Endothelial cell of umbilical vein (primary cell): Measurements from ENCODE around the gene PTBP2. TPM values are rescaled to one million over a fixed set of nuclear protein-coding genes. Genes with fewer than 3 reads are reported as not detected.
A peak's percentile ranks its signal among the peaks of the same experiment; 100 is the strongest.

Experiments
- BruUV-seq: library from RNA; stranded (reverse); fragments of 400-500 nt; replicated peaks from 2 replicates; lab custom pipeline; 2021; lab: Mats Ljungman, UMichigan
- CTCF ChIA-PET: fragments of 300-600, 350-600 bp; sonication (Branson Sonifier 250); formaldehyde crosslinking; loops from one replicate; lab custom pipeline; 2021; ENCODE audit warnings: antibody characterized with exemption, inconsistent platforms; lab: Charles Lee
- POLR2A ChIA-PET: fragments of 300-600, 350-600 bp; sonication (Branson Sonifier 250); formaldehyde crosslinking; loops from one replicate; lab custom pipeline; 2021; ENCODE audit warnings: antibody characterized with exemption, inconsistent platforms; lab: Charles Lee
- DNase-seq: peaks from one replicate; pipeline ENCODE4 v3.0.0-alpha.2; 2011; ENCODE audit warnings: low read depth, low spot score
- FAIRE-seq: peaks from 2 replicates; lab custom pipeline; 2011; peaks lifted over from hg19 to GRCh38; lab: Jason Lieb, UNC
- H2AFZ ChIP-seq: 2 replicates; pipeline ENCODE4 v1.6.0; 2012; ENCODE audit warnings: low read depth, low read length, control low read depth, inconsistent platforms
- H3K27ac ChIP-seq: 2 replicates; pipeline ENCODE4 v1.5.1; 2011; ENCODE audit warnings: low read depth, mild to moderate bottlenecking, control low read depth, low read length, moderate library complexity; ENCODE audit not compliant: insufficient read depth
- H3K27me3 ChIP-seq, 2 experiments: 2 replicates each; pipeline versions ENCODE4 v1.6.0 to v1.6.1; 2011; ENCODE audit warnings: low read length in 2 of 2, mixed read lengths in 1 of 2; ENCODE audit not compliant: control insufficient read depth in 2 of 2, insufficient read depth in 2 of 2
- H3K36me3 ChIP-seq, 2 experiments: 2 replicates in 1 of 2; 3 replicates in 1 of 2; pipeline ENCODE4 v1.5.1; 2011; ENCODE audit warnings: low read length in 2 of 2, mild to moderate bottlenecking in 1 of 2, moderate library complexity in 1 of 2; ENCODE audit not compliant: control insufficient read depth in 2 of 2, insufficient read depth in 2 of 2; ENCODE audit errors: extremely low read depth in 1 of 2
- H3K4me1 ChIP-seq: 3 replicates; pipeline ENCODE4 v1.5.1; 2011; ENCODE audit warnings: mild to moderate bottlenecking, low read length; ENCODE audit not compliant: control insufficient read depth, insufficient read depth; ENCODE audit errors: extremely low read depth
- H3K4me2 ChIP-seq: 2 replicates; pipeline ENCODE4 v1.6.1; 2011; ENCODE audit warnings: low read length, control low read depth, mixed read lengths; ENCODE audit not compliant: insufficient read depth
- H3K4me3 ChIP-seq, 3 experiments: fragments of 200-600 bp in 1 of 3; sonication (generic), shearing (Covaris generic) in 1 of 3; replicated peaks in 1 of 3; 2 replicates each; pipeline ENCODE4 v1.5.1; 2011 to 2016; ENCODE audit warnings: control low read depth in 3 of 3, low read length in 3 of 3, mild to moderate bottlenecking in 2 of 3, inconsistent platforms in 1 of 3, low read depth in 1 of 3, moderate library complexity in 1 of 3; ENCODE audit not compliant: insufficient read depth in 1 of 3
- H3K79me2 ChIP-seq: 2 replicates; pipeline ENCODE4 v1.6.0; 2012; ENCODE audit warnings: low read length, inconsistent platforms; ENCODE audit not compliant: control insufficient read depth, insufficient read depth
- H3K9ac ChIP-seq: replicated peaks from 2 replicates; pipeline ENCODE3; 2011; ENCODE audit warnings: low read length, control low read depth; ENCODE audit not compliant: insufficient read depth; ENCODE audit errors: extremely low read depth
- H3K9me1 ChIP-seq: replicated peaks from 3 replicates; pipeline ENCODE4 v1.6.0; 2011; ENCODE audit warnings: mild to moderate bottlenecking, low read length; ENCODE audit not compliant: control insufficient read depth, insufficient read depth; ENCODE audit errors: extremely low read depth
- H3K9me3 ChIP-seq: replicated peaks from 2 replicates; pipeline ENCODE4 v1.5.1; 2012; ENCODE audit warnings: low read length, inconsistent platforms; ENCODE audit not compliant: control insufficient read depth, insufficient read depth
- H4K20me1 ChIP-seq: replicated peaks from 2 replicates; pipeline ENCODE3; 2011; ENCODE audit warnings: mild to moderate bottlenecking, low read length; ENCODE audit not compliant: control insufficient read depth, insufficient read depth; ENCODE audit errors: extremely low read depth
- EZH2 ChIP-seq: IDR thresholded peaks from 2 replicates; pipeline ENCODE4 v1.6.1; 2012; ENCODE audit warnings: borderline replicate concordance, low read depth, mild to moderate bottlenecking, moderate library complexity, low read length, inconsistent platforms; ENCODE audit not compliant: severe bottlenecking
- FOS ChIP-seq: IDR thresholded peaks from 2 replicates; pipeline ENCODE4 v1.6.1; 2011; ENCODE audit warnings: mild to moderate bottlenecking, low read length, moderate library complexity, borderline replicate concordance; ENCODE audit not compliant: insufficient read depth
- MYC ChIP-seq: IDR thresholded peaks from one replicate; pipeline ENCODE4 v1.6.1; 2011; ENCODE audit warnings: mild to moderate bottlenecking, low read depth, low read length
- POLR2A ChIP-seq: IDR thresholded peaks from 2 replicates; pipeline ENCODE4 v1.6.1; 2012; ENCODE audit warnings: low read depth, mild to moderate bottlenecking, control low read depth, low read length
- POLR2AphosphoS5 ChIP-seq: IDR thresholded peaks from 2 replicates; pipeline ENCODE4 v1.6.1; 2012; ENCODE audit warnings: low read depth, mild to moderate bottlenecking, control low read depth, low read length, moderate library complexity; ENCODE audit not compliant: insufficient read depth
- dilution Hi-C: fragments of 300-500 bp; cut with MboI; formaldehyde crosslinking; loops from one replicate; pipeline ENCODE4 v1.15.0; 2019; ENCODE audit warnings: low sequenced_read_pairs; ENCODE audit not compliant: extremely low pct_ligation_motif_present
- intact Hi-C: fragments of 100-400 bp; cut with micrococcal nuclease; formaldehyde crosslinking; loops from one replicate; pipeline ENCODE4 v1.10.0; 2022
- polyA plus RNA-seq, 4 experiments: library from polyadenylated mRNA; depleted of rRNA in 3 of 4; stranded (reverse) in 3 of 4; unstranded in 1 of 4; fragments of >200 nt; gene quantifications; 2 replicates each; pipeline versions ENCODE4 v1.2.1 to v1.2.3, GENCODE V29; 2011 to 2012; ENCODE audit warnings: missing spikeins in 1 of 4
- total RNA-seq: library from RNA; stranded (reverse); gene quantifications from 2 replicates; pipeline ENCODE4 v1.2.3, GENCODE V29; 2021
- TF ChIP-seq, protein P1 (sequence below), 2 donors: IDR thresholded peaks; 1 replicate in 1 of 2; 2 replicates in 1 of 2; pipeline ENCODE4 v1.5.1; 2011; ENCODE audit warnings: low read length in 2 of 2, mild to moderate bottlenecking in 2 of 2, moderate library complexity in 2 of 2, control low read depth in 1 of 2, inconsistent platforms in 1 of 2, low read depth in 1 of 2; ENCODE audit not compliant: insufficient read depth in 1 of 2; ENCODE audit errors: extremely low read depth in 1 of 2
- TF ChIP-seq, protein P2 (sequence below): IDR thresholded peaks from 2 replicates; pipeline ENCODE4 v1.6.1; 2011; ENCODE audit not compliant: insufficient read depth, insufficient read length

PTBP2 gene
- total and polyA plus RNA-seq, 2 donors (not counting 3 experiments of a cell fraction or from before 2014, with no cell fraction given): 7.7 to 27.0 TPM

DNA sequence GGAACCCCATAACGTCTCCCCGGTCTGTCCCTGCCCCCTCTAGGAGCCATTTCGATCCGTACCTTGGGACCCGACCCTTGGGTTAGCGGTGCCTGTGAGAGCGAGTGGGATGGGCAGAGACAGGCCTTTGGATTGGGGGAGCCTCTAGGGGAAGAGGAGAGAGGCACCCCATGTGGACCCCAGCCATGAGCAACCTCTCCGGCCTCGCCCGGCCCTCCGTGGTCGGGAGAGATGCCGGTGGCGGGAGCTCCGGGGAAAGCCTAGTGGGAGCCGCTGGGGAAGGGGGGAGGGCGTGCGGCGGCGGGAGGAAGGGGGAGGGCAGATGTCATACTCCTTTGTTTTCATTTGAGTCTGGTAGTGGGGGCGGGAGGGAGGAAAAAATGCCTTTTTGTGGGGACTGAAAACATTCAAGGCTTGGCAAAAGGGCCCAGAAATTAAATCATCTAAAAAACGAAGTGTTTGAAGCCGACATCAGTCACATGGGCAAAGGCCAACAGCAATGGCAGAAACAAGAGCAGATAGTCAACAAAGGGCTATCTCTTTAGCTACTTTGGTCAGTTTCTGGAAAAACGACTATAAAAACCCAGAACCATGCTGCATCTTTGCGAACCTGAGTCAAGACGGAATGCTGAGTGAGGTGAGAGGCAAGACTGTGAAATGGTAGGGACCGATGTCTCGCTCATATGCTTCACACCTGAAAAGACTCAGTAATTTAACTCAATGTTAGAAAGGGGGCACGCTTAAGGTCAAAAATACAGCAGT is 758 bp downstream of the PTBP2 start:
- H3K9ac ChIP-seq: peak overlapping the region; percentile 98
- no peaks in the 10 kb centered on the region for H3K9me3 ChIP-seq
- ChIA-PET CTCF (interaction anchor here (0.6 to 1.0 kb wide), 3 partner anchors 17 to 1405 kb away, joined by 3 to 6 read pairs (median 3); no protein-coding TSS in a partner anchor), POLR2A (no interaction called here)
- dilution Hi-C loops (no loop called here), intact Hi-C loops (loop anchor here (2.0 to 10.0 kb wide), 5 partner anchors 334 to 1325 kb away; no protein-coding TSS in a partner anchor)
- peaks cover 4% of the 10 kb centered on the region for H4K20me1 ChIP-seq
- H3K36me3 ChIP-seq: peaks cover 0 to 3% of the 10 kb centered on the region in 2 experiments
- BruUV-seq: no TSS peak
- H2AFZ ChIP-seq: peak overlapping the region; percentile 91
- peak overlapping the region; percentile 82 for H3K27ac ChIP-seq
- H3K4me1 ChIP-seq: peaks cover 23% of the 10 kb centered on the region
- H3K9me1 ChIP-seq: no peaks in the 10 kb centered on the region
- peak overlapping the region; percentile 99 for H3K4me2 ChIP-seq
- no peaks in the 10 kb centered on the region for H3K27me3 ChIP-seq
- DNase-seq (peak; percentile 84), FAIRE-seq (peak; percentile 64)
- H3K79me2 ChIP-seq: peaks cover 55% of the 10 kb centered on the region
- H3K4me3 ChIP-seq: peak overlapping the region; percentile 52 to 99 (median 93)
- TF ChIP-seq POLR2AphosphoS5: peak; percentile 25
- TF ChIP-seq, protein P1, sequence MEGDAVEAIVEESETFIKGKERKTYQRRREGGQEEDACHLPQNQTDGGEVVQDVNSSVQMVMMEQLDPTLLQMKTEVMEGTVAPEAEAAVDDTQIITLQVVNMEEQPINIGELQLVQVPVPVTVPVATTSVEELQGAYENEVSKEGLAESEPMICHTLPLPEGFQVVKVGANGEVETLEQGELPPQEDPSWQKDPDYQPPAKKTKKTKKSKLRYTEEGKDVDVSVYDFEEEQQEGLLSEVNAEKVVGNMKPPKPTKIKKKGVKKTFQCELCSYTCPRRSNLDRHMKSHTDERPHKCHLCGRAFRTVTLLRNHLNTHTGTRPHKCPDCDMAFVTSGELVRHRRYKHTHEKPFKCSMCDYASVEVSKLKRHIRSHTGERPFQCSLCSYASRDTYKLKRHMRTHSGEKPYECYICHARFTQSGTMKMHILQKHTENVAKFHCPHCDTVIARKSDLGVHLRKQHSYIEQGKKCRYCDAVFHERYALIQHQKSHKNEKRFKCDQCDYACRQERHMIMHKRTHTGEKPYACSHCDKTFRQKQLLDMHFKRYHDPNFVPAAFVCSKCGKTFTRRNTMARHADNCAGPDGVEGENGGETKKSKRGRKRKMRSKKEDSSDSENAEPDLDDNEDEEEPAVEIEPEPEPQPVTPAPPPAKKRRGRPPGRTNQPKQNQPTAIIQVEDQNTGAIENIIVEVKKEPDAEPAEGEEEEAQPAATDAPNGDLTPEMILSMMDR (IDR thresholded peaks at IDR 0.05; ENCODE audit: extremely low read depth in 1 of 2, insufficient read depth in 1 of 2, low read depth in 1 of 2, low read length in 2 of 2): no peak

DNA sequence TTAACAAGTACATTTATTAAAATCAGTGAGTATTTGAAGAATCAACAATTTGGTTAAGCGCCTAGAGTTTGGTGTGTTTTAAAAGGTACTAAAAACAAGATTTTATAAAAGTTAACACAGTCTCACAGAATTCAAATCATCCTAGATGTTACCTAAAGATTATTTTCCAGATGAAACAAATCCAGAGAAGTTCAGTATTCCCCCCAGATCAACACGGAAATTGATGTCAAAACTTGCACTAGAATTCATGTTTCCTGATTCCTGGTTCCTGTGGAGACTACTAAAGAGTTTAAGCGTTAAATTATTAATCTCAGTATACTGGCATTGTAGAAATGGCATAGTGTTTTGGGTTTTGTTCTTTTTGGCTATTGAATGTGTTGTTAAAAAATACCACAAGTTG is 1.4 kb downstream of the PTBP2 start:
- Histone ChIP-seq H3K9ac (peak overlapping the region; percentile 98), H2AFZ (no peak overlapping the region), H3K4me3 (peak overlapping the region; percentile 52 to 99 (median 93)), H4K20me1 (peaks cover 4% of the 10 kb centered on the region), H3K4me2 (peak overlapping the region; percentile 99), H3K27me3 (no peaks in the 10 kb centered on the region), H3K27ac (peak overlapping the region; percentile 82), H3K9me1 (no peaks in the 10 kb centered on the region), H3K9me3 (no peaks in the 10 kb centered on the region), H3K36me3 (peaks cover 0 to 3% of the 10 kb centered on the region in 2 experiments), H3K4me1 (peaks cover 23% of the 10 kb centered on the region), H3K79me2 (peaks cover 61% of the 10 kb centered on the region)
- BruUV-seq: TSS peak; percentile 28
- no peak for FAIRE-seq
- POLR2A ChIA-PET: no interaction called here
- DNase-seq: no peak
- TF ChIP-seq FOS: no peak
- TF ChIP-seq MYC: no peak
- TF ChIP-seq, protein P1 (IDR thresholded peaks at IDR 0.05; ENCODE audit: extremely low read depth in 1 of 2, insufficient read depth in 1 of 2, low read depth in 1 of 2, low read length in 2 of 2): no peak
- TF ChIP-seq, protein P2, sequence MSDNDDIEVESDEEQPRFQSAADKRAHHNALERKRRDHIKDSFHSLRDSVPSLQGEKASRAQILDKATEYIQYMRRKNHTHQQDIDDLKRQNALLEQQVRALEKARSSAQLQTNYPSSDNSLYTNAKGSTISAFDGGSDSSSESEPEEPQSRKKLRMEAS: no peak
- no peak for TF ChIP-seq POLR2AphosphoS5
- TF ChIP-seq POLR2A: no peak
- TF ChIP-seq EZH2: no peak
- CTCF ChIA-PET: interaction anchor here (1.0 kb wide), 1 partner anchor 487 kb away, joined by 6 read pairs; no protein-coding TSS in a partner anchor
- intact Hi-C loops: loop anchor here (2.0 to 10.0 kb wide), 5 partner anchors 334 to 1324 kb away; no protein-coding TSS in a partner anchor
- dilution Hi-C loops: no loop called here
